ENCODE data around the gene ELL2. TPM values are rescaled to one million over a fixed set of nuclear protein-coding genes. Genes with fewer than 3 reads are reported as not detected.

The ELL2 gene
- total RNA-seq, 1 experiment from 2014 or later: 27.5 TPM

GRCh38 chr5:95938766-95939165 lies 22.9 kb downstream of the ELL2 start:
- no peak overlapping the region for H3K4me2 ChIP-seq (ENCODE audit: insufficient read depth, insufficient read length, low read length)
- no peak overlapping the region for H2BK20ac ChIP-seq (ENCODE audit: low read depth, low read length, poor library complexity, severe bottlenecking)
- H3T11ph ChIP-seq (ENCODE audit: low read length): no peak overlapping the region
- H4K91ac ChIP-seq (ENCODE audit: insufficient read length, low read depth, low read length): no peak overlapping the region
- no peaks in the 10 kb centered on the region for H3K9me3 Mint-ChIP-seq
- no peak overlapping the region for H2BK12ac ChIP-seq (ENCODE audit: insufficient read length, low read depth, low read length)
- H3K14ac ChIP-seq (ENCODE audit: insufficient read depth, low read length): no peak overlapping the region
- H4K20me1 ChIP-seq (ENCODE audit: control insufficient read depth, insufficient read depth, insufficient read length): no peaks in the 10 kb centered on the region
- H3K9ac ChIP-seq (ENCODE audit: extremely low read depth, insufficient read length, low read length): no peak overlapping the region
- no peak overlapping the region for H2BK15ac ChIP-seq (ENCODE audit: low read depth, low read length)
- no peak overlapping the region for H2BK5ac ChIP-seq (ENCODE audit: insufficient read length, low read length)
- no peak overlapping the region for H2AFZ ChIP-seq (ENCODE audit: low read length)
- H3K4me3 Mint-ChIP-seq: no peak overlapping the region
- peak overlapping the region in 1 of 3 experiments; percentile 32; a peak in 1 of 7 replicates for H3K27ac Mint-ChIP-seq
- no peak for DNase-seq
- no peak overlapping the region for H3K18ac ChIP-seq (ENCODE audit: insufficient read length, low read depth, low read length)
- no peak overlapping the region for H3K56ac ChIP-seq (ENCODE audit: insufficient read length, low read depth, low read length)
- H3K4me1 ChIP-seq (ENCODE audit: insufficient read depth, low read length): no peaks in the 10 kb centered on the region; the same call in 1 of the 2 replicates
- no peaks in the 10 kb centered on the region for H3K27me3 Mint-ChIP-seq (ENCODE audit: low read depth)
- H3K23me2 ChIP-seq (ENCODE audit: insufficient read length, low read depth, low read length, poor library complexity, severe bottlenecking): no peaks in the 10 kb centered on the region
- H4K8ac ChIP-seq (replicated peaks; ENCODE audit: insufficient read length, low read depth, low read length): no peak overlapping the region
- TF ChIP-seq, protein P1, sequence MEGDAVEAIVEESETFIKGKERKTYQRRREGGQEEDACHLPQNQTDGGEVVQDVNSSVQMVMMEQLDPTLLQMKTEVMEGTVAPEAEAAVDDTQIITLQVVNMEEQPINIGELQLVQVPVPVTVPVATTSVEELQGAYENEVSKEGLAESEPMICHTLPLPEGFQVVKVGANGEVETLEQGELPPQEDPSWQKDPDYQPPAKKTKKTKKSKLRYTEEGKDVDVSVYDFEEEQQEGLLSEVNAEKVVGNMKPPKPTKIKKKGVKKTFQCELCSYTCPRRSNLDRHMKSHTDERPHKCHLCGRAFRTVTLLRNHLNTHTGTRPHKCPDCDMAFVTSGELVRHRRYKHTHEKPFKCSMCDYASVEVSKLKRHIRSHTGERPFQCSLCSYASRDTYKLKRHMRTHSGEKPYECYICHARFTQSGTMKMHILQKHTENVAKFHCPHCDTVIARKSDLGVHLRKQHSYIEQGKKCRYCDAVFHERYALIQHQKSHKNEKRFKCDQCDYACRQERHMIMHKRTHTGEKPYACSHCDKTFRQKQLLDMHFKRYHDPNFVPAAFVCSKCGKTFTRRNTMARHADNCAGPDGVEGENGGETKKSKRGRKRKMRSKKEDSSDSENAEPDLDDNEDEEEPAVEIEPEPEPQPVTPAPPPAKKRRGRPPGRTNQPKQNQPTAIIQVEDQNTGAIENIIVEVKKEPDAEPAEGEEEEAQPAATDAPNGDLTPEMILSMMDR (conservative IDR thresholded peaks at IDR 0.05): no peak
- peaks cover 28 to 29% of the 10 kb centered on the region in 2 experiments for H3K4me1 Mint-ChIP-seq
- no peaks in the 10 kb centered on the region for H3K27me3 ChIP-seq (ENCODE audit: insufficient read depth, low read length)
- H3K27ac ChIP-seq (ENCODE audit: insufficient read length, low read depth, low read length): no peak overlapping the region
- H3K79me1 ChIP-seq (ENCODE audit: insufficient read depth, low read depth, low read length, poor library complexity, severe bottlenecking): no peaks in the 10 kb centered on the region
- H2BK120ac ChIP-seq (ENCODE audit: low read depth, low read length, poor library complexity, severe bottlenecking): no peak overlapping the region
- H3K4ac ChIP-seq (ENCODE audit: low read depth, low read length): no peak overlapping the region
- no peak overlapping the region for H3K23ac ChIP-seq (ENCODE audit: insufficient read length, low read depth, low read length)
- no peak overlapping the region for H2AK5ac ChIP-seq (ENCODE audit: insufficient read length, low read length)
- WGBS (ENCODE audit: extremely low coverage, insufficient read length, low lambda C conversion rate): no CpG with 5 or more reads among the region's 1 CpG
- H4K5ac ChIP-seq (ENCODE audit: insufficient read length, low read depth, low read length): no peak overlapping the region
- H3K9me3 ChIP-seq (ENCODE audit: control insufficient read depth, low read depth, low read length): no peaks in the 10 kb centered on the region
- H3K36me3 Mint-ChIP-seq (ENCODE audit: insufficient read depth in 1 of 3, low read depth in 3 of 3): peaks cover 0 to 3% (median 0%) of the 10 kb centered on the region in 3 experiments; a peak in 1 of 7 replicates
- H3K79me2 ChIP-seq (ENCODE audit: insufficient read depth, low read length): no peaks in the 10 kb centered on the region
